NCI-H2107 treated with DMSO at 0.1 percent for 48 hours (cell line): ENCODE measurements around the gene SCOC.
A peak's percentile ranks its signal among the peaks of the same experiment; 100 is the strongest.

Source experiments
- DNase-seq: peaks from one replicate; lab custom pipeline; 2025; ENCODE audit not compliant: unreplicated experiment; lab: John Stamatoyannopoulos, UW

SCOC gene

GRCh38 chr4:140373328-140374129 lies at the start of gene SCOC:
Gene SCOC (plus strand): TSS chr4:140373646. CDS start chr4:140379171, 5,525 bp downstream.
- peak; percentile 94 for DNase-seq

GRCh38 chr4:140326395-140326993 lies 47.0 kb upstream of the SCOC start:
- peak; percentile 10 for DNase-seq

GRCh38 chr4:140330311-140330900 lies 43.0 kb upstream of the SCOC start:
- no peak for DNase-seq

GRCh38 chr4:140331245-140331644 lies 42.2 kb upstream of the SCOC start:
- no peak for DNase-seq

GRCh38 chr4:140331876-140332275 lies 41.6 kb upstream of the SCOC start:
- DNase-seq = no peak

- DNase-seq = no peak
These were observed 40.7 kb upstream of the SCOC start for GRCh38 chr4:140332734-140333133.

- DNase-seq = no peak
These were observed 39.9 kb upstream of the SCOC start for GRCh38 chr4:140333523-140333922.

GRCh38 chr4:140335076-140335475 lies 38.4 kb upstream of the SCOC start:
- no peak for DNase-seq

- no peak for DNase-seq
These were observed 36.7 kb upstream of the SCOC start for GRCh38 chr4:140336730-140337129.

- no peak for DNase-seq
These were observed 30.8 kb upstream of the SCOC start for GRCh38 chr4:140342620-140343019.

GRCh38 chr4:140343303-140343702 lies 30.1 kb upstream of the SCOC start:
- no peak for DNase-seq

- DNase-seq = no peak
These were observed 29.3 kb upstream of the SCOC start for GRCh38 chr4:140344101-140344500.

- DNase-seq = no peak
These were observed 28.8 kb upstream of the SCOC start for GRCh38 chr4:140344621-140345020.

GRCh38 chr4:140346136-140346535 lies 27.3 kb upstream of the SCOC start:
- peak; percentile 63 for DNase-seq

GRCh38 chr4:140349816-140350215 lies 23.6 kb upstream of the SCOC start:
- DNase-seq = no peak

GRCh38 chr4:140351093-140352075 lies 22.1 kb upstream of the SCOC start:
- DNase-seq = peak; percentile 41

- DNase-seq = no peak
These were observed 19.7 kb upstream of the SCOC start for GRCh38 chr4:140353786-140354185.

- no peak for DNase-seq
These were observed 18.2 kb upstream of the SCOC start for GRCh38 chr4:140355288-140355687.

GRCh38 chr4:140357868-140358267 lies 15.6 kb upstream of the SCOC start:
- no peak for DNase-seq

- no peak for DNase-seq
These were observed 15.2 kb upstream of the SCOC start for GRCh38 chr4:140358281-140358680.
